ENCODE measurements around the gene AKT1.

DNA sequence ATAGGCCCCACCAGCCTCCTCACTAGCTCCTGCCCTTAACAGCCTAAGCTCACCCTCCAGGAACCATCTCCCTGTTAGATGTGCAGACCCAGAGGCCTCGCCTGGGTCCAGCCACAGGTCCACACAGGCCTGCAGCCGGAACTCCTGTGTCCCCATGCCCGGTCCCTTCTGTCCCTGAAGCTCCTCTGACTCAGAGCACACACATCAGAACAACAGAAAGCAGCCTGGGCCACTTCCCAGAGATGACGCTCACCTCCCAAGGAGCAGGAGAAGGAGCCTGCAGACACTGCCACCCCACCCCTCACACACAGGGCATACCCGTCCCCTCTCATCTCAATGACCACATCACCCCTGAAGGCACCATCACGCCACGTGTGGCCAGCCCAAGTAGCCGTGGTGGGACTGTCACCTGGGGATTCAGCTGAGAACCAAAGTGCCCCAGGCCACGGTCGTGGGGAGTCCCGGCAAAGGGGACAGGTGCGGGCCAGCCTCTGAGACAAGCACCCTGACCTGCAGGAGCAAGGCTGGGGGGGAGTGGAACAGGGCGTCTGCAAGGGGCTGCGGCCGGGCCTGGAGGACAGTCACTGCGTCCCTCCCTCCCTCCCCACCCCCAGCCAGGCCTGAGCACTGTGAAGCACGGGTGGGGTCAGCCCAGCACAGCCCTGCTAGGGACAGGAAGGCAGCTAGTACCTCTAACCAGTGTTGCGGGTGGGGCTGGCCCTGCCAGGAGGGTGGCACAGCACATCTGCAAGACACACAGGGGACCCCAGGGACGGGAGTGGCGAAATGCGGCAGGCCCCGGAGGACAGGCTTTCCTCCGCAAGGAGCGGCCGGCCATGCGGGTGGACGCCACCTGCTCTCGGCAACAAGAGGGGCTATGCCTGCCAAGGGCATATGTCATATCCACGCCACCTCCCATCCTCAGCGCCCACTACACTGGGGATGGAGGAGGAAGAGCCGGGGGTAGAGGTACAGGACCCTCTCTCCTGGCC, 5.5 kb downstream of the AKT1 start:
- TF ChIP-seq POLR2A (IDR thresholded peaks at IDR 0.05): no peak
- TF ChIP-seq CTCF (IDR thresholded peaks at IDR 0.05): no peak
